Stimulated activated CD4-positive, alpha-beta T cell treated with anti-CD3 and anti-CD28 coated beads, Interleukin-4, amount 100 ng/mL, for 24 hours (primary cell): ENCODE results near the gene HMGXB4.

Experiments
- DNase-seq: peaks from one replicate; pipeline ENCODE4 v3.0.0-alpha.2; 2020

Gene HMGXB4

DNA sequence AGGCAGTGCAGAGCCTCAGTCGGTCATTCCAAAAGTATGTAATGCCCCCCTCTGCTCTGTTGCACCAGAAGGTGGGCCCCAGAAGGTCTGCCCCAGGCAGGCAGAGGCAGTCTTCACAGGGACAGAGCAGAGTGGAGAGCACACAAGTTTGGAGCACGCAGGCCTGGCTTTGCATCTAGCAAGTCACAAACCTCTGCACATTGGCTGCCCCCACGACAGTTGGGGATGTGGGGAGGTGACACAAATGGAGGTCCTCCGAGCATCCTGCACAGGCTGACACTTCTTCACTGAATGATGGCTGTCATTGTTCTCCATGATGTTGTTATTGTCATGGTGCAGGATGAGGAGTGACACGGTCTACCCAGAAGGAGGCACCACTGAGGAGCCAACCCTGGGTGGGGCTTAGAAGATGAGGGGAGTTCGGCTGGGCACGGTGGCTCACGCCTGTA, 54.3 kb downstream of the HMGXB4 start:
- DNase-seq: no peak

DNA sequence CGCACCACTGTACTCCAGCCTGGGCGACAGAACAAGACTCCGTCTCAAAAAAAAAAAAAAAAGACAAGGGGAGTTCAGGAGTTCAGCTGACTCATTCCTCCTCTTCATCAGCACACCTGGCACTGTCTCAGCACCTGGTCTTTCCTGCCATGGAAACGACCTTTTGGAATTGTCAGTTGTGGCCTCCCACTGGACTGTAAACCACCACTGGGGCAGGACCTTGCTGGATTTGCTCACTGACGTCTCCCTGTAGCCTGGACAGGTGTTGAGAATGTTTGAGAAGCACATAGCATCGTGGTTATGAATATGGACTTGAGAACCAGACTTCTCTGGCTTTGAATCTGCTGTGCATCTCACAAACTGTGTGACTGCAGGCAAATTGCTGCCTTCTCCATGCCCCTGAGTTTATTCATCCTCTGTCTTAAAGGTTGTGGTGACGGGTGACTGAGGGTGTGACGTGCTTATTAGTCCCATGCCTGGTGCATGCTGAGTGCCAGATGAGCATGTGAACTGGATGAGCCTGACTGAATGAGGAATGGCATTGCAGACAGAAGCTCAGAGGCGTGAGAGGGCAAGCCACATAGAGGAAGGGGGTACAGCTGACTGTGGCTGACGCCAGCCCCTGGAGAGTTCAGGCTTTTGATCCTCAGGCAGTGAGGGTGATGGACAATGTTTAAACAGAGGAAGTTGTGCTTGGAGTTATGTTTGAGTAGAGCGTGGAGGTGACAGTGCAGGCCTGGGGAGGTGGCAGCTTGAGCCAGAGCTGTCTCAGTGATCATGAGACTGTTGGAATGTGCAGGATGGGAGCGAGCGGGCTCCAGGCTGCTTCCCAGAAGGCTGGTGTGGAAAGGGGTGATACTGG, 55.1 kb downstream of the HMGXB4 start:
- no peak for DNase-seq

DNA sequence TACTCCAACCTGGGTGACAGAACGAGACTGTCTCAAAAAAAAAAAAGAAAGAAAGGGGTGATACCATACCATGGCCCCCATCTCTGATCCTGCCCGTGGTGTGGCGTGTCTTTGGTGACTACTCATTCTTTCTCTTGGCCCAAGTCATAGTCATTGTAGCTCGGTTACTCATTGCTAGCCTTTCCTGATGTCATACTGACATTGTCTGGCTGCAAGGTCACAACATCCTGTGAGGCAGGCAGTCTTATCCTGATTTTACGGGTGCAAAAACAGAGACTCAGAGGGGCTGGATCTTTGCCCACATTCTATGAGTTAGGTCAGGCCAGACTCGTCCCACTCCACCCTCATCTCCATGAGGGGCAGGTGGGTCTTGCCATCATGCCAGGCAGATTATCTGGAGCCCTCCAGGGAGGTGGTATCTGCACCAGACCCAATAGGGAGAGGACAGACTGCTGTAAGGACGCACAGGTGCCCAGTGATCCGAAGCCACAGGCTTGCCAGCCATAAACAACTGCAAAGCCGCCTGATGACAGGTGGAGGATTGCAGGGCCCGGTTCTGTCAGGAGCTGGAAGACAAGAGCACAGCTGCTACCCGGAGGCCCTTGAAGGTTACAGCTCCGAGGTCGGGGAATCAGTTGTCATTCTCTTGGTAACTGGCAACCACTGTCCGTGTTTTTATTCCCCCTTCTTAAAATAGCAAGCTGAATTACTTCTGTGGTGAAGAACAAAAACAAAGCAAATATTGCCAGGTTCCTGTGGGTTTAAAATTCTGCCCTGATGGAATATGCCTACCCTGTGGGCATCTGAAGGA, 56.2 kb downstream of the HMGXB4 start:
- DNase-seq: no peak

DNA sequence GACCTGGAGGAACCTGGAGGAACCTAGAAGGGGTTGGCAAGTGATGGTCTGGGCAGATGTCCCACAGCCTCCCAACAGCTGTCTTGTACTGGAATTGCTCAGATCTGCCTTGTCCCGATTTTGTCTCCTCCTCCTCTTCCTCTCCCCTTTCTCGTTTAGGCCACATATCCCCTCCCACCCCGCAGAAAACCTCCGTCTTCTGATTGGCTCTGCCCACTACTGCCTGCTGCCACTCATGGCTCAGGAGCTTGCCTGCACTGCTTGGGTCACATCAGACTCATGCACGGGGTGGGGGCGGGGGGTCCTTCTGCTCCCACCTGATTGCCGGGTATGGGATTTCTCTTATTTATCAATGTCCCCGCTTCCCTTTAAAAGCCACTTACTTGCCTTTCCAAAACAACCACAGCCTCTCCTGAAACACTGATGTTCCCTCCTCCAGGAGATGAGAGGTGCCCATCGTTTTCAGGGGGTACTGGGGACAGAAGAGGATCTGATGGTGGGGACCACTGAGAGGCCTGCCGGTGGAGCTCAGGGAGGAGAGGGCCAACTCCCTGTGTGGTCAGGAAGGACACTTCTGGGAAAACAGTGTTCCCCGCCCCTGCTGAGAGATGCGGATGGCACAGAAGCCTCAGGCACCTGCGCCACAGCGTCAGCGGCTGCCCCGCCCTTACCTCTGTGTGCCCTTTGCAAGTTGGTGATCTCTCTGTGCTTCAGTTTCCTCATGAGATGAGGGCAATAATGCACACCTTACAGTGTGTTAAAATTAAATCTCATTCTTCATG, 57.1 kb downstream of the HMGXB4 start:
- DNase-seq: no peak

DNA sequence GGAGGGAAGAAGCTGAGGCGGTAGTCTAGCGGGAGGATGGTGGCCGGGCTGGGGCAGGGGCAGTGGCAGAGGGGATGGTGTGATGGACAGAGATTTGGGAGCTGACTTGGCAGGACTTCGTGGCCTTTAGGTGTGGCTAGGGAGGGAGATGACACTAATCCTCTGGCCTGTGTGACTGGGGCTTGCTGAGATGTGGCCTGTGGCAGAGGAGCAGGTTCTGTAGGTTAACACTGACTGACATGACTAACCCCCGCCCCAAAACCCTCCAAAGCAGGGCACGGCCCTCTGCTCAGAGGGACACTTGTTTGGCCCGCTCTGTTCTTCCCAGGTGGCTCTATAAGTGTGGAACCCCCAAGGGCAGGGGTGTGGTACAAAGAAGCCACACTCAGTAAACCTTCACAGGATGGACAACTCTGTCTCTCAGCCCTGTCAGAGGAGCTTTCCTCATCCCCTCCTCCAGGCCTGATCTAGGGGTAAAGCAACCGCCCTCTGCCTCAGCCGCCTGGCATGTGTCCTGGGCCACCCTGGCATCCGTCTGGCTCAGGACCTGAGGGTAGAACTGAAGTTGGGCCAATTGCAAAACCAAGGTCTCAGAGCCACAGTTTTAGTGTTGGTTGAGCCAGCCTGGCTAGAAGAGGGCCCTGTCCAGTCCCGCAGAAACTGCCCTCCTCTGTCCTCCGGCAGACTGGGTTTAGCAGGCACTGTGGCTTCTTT, 58.0 kb downstream of the HMGXB4 start:
- DNase-seq: no peak

DNA sequence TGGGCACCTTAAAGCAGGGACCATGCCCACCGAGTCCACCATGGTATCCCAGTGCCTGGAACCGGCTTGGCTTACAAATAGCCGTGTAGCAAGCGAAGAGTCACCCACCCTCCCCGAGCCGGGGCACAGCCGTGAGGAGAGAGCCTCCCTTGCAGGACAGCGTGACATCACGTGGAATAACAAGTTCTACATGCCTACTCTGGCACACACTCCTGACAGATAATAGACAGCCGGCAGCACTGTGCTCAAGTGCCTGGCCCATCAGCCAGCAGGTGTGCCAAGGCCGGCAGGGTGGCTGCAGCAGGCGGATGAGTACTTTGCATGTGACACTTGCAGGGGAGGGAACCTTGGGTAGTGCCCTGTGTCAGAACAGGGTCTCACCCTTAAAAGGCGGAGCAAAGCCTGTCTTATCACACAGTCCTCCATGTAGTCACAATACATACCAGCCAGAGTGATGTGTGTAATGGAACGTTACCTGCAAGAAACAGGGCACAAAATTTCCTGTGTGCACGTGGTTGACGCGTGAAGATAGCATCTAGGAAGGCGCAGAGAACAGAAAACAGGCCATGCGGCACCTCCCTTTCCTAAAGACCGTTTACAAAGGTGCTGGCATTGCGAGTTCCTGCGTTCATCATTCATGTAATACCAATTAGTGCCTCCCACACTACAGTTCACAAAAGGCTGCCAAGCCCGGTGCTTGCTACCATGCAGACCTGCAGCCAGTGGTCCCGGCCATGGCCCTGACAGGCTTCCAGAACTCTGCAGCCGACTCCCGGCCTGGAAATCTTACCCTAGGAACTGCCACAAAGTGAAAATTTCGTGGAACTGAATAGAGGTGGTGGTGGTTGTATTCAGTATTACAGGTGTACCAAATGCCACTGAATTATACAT, 58.8 kb downstream of the HMGXB4 start:
- no peak for DNase-seq

DNA sequence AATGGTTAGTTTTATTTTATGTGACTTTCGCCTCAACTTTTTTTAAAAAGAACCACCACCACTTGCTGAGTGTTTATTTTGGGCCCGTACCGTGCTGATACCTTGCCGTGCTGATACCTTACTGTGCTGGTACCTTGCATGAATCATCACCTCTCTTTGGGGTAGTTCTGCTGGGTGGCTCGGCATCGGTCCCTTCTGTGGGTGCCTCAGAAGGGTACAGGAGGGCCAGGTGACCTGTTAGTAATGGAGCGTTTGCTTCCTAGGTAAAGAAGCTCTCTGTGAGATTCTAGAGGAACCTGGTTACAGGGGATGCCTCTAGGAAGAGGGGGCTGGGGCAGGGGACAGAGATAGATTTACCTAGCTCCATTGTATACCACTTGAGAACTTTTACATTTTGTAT, 59.5 kb downstream of the HMGXB4 start:
- DNase-seq: no peak

DNA sequence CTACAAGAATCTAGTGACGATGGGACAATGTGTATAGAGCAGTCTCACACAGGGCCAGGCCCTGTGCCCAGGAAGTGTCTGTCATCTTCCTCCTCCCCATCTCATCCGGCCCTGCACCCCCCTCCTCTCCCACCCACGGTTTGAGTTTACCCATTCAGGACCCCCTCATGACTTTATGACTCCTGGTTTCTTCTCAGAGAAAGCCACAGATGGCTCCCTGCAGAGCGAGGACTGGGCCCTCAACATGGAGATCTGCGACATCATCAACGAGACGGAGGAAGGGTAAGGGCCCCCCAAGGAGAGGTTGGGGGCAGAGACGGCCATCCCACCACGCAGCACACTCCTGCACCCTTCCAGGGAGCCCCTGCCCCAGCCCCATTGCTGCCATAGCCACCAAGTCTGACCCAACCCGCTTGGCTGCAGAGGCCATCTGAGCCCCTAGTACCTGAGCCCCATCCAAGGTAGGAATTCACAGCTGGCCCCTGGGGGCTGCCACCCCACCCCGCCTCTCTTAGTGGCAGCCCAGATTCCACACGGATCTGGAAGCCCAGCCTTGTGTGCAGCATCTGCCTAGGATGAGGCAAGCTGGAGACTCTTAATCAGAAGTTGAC, 60.5 kb downstream of the HMGXB4 start:
- DNase-seq: no peak

DNA sequence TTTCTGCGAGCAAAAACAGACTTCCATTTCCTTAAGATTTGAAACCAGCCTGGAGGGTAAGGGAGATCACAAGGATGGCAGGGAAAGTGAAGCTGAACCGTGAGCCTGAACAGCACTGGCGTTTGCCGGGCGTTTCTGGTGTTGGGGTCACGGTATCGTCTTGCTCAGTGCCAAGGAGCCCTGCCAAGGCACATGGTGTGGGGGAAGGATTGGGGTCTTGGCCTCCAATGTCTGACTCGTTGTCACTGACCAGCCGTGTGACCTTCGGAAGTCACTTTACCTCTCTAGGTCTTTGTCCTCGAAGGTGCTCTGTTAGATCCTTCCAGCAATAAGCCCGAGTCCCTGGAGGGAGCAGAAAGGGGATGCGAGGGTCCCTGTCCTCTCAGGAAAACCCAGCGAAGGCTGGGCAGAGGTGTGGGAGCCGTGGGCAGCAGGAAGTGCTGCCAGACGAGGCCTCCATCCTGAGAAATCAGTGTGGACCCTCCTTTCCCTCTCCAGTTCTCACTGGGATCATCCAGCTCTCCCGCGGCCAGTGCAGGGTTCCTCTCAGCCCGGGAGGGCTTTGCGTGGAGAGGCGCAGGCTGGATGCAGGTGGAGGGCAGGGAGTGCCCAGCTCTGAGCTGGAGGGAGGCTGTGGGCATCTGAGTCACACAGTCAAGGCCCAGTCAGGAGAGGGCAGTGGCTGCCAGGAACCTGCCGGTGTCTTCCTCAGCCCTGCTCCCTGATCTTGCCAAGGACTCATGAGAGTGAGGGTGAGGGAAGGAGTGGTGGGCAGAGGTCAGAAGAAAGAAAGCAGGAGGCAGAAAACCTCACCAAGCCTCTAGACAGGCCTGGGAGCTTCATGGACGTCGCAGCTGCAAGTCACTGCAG, 61.3 kb downstream of the HMGXB4 start:
- no peak for DNase-seq

DNA sequence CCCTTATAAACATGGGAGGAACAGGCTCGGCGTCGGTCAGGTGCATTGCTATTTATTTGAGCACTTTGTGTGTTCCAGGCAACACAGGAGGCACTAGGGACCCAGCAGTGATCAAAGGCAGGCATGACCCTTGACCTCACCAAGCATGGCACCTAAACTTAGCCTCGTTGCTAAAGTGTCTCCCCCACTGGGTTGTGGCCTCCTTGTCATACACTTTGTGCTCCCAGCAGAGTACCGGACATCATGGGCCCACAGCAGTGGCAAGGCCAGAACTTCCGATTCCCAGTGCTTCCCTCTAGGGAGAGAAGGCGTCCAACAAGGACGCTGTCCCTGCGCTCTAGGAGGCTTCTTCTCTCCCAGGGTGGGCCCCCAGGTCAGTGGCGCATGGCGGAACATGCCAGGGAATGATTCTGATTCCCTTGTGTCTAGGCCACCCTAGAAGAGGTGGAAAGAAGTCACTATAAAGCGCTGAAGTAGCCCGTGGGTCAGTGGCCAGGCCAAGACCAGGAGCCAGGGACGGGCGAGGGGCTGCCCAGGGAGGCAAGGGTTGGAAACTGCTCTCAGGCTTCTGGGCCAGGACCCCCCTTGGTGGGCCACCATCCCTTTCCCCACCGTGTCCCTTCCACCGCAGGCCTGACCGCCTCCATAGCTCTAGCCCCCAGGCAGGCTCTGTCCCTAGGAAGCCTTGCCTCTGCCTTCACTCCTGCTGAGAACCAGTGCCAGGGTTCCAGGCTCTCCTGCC, 62.1 kb downstream of the HMGXB4 start:
- no peak for DNase-seq

DNA sequence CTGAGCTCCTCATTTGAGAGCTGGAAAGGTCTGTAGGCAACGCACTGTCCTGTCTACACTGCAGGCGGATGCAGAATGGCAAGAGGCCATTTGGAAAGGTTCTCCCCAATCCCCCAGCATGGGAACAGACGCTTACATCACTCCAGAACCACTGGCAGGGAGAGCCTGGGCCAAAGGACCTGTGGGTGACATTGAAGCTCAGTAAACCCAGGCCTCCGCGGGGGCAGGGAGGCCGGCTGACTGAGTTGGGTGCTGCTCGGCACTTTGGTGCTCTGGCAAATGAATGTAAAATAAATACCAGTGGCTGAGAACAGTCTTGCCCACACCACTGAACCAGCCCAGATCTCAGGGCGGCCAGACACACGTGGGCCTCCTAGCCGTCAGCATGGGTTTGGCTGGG, 64.8 kb downstream of the HMGXB4 start:
- no peak for DNase-seq

DNA sequence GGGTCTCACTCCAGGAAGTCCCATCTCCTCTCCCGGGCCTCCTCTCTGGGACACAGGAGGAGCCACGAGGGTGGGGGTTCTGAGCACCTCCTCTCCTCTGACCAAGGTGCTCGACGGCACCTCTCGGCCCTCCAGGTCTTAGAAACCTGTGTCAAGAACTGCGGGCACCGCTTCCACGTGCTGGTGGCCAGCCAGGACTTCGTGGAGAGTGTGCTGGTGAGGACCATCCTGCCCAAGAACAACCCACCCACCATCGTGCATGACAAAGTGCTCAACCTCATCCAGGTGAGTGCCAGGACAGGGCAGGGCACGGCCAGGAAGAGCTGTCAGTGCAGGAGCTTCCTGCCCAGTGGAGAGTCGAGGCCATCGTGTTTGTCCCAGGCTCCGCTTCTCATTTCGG, 65.6 kb downstream of the HMGXB4 start:
- no peak for DNase-seq

DNA sequence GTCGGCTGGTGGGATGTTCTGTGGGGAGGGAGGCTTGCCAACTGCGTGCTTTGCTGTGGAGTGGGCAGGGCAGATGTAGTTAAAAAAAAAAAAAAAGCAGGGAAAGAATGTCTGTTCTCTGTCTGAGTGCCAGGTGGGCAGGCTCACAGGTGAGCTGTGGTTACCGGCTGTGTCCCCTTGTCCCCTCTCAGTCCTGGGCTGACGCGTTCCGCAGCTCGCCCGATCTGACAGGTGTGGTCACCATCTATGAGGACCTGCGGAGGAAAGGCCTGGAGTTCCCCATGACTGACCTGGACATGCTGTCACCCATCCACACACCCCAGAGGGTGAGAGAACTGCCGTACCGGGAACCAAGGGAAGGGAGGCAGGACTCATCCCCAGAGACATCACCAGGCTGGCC, 66.0 kb downstream of the HMGXB4 start:
- DNase-seq: no peak

DNA sequence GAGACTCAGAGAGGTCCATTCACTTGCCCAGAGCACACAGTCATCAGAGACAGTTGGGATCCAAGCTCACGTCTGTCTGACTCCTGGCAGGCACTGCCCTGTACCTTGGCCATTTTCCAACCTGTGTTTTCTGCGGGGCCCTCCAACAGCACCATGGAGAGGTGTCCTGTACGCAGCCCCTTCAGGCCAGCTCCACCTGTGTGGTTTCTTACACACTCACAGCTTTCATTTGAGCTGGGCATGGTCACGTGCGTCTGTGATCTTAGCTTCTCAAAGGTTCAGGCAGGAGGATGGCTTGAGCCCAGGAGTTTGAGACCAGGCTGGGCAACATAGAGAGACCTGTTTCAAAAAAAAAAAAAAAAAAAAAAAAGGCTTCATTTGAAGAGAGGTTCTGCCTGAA, 66.8 kb downstream of the HMGXB4 start:
- DNase-seq: no peak

DNA sequence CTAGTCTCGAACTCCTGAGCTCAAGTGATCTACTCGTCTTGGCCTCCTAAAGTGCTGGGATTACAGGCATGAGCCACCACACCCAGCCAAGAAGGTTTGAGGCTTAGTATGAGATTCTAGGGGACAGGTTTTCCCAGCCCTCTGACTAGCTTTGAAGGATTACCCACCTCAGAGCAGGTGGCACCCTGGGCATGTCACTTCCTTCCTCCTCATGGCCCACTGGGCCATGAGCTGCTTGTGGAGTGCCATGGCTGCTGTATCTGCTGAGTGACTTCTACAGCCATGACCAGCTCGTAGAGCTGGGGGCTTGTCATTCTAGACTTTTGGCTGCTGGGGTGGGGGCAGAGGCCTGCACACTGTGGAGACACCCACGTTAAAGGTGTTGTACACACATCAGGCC, 67.5 kb downstream of the HMGXB4 start:
- DNase-seq: no peak

DNA sequence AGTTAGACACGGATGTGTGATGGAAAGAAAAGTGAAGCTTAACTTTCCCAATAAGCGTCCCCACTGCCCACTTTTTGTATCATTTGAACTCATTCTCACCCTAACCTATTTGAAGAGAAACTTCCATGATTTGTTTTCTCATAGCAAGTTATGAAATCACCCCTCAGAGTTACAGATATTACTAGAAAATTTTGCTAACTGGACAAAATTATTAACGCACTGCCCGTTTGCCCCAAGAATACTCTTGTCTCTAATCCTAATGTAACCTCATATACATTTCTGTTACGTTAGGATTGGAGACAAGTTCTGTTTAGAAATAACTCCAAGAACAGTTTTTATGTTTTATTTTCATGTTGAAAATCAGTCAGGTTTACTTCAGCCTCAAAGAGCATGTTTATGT, 67.9 kb downstream of the HMGXB4 start:
- DNase-seq: no peak

DNA sequence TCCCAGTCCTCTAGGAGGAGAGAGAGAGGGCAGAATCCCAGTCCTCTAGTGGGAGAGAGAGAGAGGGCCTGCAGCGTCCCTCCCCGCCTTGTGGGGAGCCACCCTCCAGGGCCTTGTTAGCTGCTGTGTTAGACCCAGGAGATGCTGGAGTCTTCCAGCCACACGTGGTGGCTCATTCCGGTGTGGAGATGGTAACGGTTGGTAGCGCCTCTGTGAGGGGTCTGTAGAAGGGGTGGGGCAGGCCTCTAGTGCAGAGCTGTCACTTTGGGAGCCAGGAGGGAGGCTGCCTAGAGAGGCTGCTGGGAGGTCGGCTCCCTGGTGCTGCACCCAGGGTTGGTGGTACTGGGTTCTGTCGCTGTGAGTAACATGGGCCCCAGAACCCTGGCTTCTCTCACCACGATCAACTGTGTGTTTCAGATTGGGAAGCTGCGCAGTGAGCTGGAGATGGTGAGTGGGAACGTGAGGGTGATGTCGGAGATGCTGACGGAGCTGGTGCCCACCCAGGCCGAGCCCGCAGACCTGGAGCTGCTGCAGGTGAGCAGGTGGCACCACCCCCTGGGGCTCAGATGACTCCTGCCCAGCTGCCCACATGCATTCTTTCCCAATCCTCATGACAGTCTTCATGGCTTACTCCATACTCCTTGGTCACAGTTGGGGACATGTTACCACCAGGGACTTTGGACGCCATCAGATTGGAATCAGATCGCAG, 69.7 kb downstream of the HMGXB4 start:
- no peak for DNase-seq

DNA sequence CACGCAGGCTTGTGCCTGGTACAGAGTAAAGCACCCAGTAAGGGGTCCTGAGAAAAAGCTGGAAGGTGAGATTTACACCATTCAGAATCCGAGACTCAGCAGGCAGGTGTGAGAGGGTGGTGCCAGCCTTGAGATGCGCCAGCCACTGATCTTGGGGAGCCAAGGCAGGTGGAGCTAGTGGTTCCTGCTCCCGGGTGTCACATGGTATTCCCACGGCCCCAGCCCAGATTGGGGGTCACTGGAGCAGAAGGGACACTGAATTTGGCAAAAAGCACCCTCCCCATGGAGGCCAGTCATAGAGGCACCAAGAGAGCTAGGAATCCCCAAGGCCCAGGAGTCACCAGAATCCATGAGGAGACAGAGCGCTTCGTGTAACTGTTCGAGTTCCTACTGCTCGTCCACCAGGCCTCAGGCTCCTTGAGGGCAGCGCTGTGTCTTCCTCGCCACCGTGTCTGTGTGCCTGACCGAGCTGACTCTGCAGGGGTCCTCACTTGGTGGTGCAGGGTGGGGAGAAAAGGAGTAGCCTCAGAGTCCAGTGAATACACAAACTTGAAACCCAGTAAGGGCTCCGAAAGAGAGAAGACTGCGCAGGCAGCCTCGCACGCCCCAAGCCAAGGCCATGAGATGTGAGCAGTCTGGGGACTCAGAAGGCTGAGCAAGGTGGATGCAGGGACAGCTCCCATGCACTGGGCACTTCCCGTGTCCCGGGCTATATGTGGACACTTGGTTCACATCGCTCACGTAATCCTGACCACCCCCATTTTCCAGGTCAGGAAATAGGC, 70.6 kb downstream of the HMGXB4 start:
- no peak for DNase-seq
